ENCODE measurements around the gene RBM15.

RBM15 gene

GRCh38 chr1:110355321-110355720 lies 16.1 kb downstream of the RBM15 start:
- DNase-seq (ENCODE audit: low read depth) = no peak

DNA sequence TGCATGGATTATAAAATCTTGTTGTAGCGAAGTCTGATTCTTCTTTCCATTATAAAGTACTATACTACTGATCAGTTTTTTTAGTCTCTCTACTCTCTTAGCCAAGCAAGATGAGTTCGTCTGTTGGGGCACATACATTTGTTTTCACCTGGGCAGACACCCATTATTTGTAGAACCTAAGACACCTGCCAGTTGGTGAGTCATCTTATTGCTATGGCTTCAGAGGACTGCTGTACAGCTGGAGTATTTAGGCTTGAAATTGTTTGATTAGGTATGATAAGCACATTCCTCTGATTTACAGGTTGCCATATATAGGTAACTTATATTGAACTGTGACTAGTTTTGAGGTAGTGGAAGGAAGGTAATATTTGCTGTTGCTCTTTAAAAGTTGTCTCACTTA lies 17.2 kb downstream of the RBM15 start:
- DNase-seq (ENCODE audit: low read depth) = no peak

DNA sequence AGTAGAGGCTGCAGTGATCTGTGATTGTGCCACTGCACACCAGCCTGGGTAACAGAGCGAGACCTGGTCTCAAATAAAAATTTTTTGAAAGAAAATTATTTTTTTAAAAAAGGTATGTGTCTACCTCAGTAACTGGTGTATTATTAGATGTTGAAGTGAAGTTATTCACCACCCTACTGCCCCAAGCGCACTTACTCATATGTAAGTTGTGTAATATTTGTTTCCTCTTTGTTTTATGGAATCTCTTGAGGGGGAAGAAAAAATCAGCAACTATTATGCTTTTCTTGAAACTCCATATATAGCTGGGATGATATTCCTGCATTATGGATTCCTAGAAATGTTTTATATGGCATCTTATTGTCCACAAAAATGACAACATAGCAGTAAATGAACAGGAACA lies 21.3 kb downstream of the RBM15 start:
- DNase-seq (ENCODE audit: low read depth) = no peak

- DNase-seq (ENCODE audit: low read depth) = no peak
Measured at GRCh38 chr1:110361856-110362255, 22.7 kb downstream of the RBM15 start.

DNA sequence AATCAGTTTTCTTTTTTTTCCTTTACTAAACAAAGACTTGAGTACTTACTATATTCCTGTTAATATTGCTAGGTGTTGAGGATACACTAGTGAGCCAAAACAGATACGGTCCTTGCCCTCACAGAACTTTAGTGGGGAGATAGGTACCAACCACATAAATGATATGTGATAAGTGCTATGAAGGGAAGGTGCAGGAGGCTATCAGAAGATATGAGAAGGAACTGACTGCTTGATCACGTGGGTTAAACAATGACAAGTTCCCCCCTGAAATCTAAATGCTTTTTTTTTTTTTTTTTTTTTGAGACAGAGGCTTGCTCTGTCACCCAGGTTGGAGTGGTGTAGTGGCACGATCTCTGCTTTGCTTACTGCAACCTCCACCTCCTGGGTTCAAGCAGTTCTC lies 25.0 kb downstream of the RBM15 start:
- DNase-seq (ENCODE audit: low read depth) = no peak

GRCh38 chr1:110370827-110371226 lies 31.6 kb downstream of the RBM15 start:
- peak; percentile 34 for DNase-seq (ENCODE audit: low read depth)

GRCh38 chr1:110375490-110375889 lies 36.3 kb downstream of the RBM15 start:
- DNase-seq (ENCODE audit: low read depth) = no peak

DNA sequence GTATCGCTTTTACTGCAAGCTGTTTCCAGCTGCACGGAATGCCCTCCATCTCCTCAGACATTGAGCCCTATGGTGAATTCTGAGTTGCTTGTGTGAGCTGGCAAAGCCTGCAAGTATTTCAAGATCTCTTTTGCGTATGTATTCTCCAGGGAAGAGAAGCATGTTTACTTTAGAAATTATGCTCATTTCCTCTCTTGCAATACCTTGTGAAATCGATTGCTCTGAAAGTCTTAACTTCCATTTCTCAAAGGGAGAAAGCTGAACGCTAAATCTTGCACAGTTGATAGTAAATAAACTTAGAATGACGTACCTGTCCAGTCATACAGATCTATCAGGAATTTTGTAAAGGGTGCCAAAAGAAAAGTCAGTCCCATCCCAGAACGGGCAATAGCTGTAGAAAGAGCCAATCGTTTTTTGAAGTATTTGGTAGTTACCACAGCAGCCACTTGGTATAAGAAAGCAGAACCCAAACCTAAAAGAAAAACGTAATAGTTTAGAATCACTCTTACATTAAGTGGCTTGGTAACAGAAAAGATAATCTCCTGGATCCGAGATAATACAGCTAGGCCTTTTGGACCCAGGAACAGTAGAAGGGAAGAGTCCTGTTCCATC lies 41.6 kb downstream of the RBM15 start:
- peak; percentile 11 for DNase-seq (ENCODE audit: low read depth)

GRCh38 chr1:110383251-110383990 lies 44.2 kb downstream of the RBM15 start:
- DNase-seq (ENCODE audit: low read depth) = no peak

GRCh38 chr1:110384581-110385321 lies 45.6 kb downstream of the RBM15 start:
- no peak for DNase-seq (ENCODE audit: low read depth)

- no peak for DNase-seq (ENCODE audit: low read depth)
Measured at GRCh38 chr1:110385369-110385768, 46.2 kb downstream of the RBM15 start.

DNA sequence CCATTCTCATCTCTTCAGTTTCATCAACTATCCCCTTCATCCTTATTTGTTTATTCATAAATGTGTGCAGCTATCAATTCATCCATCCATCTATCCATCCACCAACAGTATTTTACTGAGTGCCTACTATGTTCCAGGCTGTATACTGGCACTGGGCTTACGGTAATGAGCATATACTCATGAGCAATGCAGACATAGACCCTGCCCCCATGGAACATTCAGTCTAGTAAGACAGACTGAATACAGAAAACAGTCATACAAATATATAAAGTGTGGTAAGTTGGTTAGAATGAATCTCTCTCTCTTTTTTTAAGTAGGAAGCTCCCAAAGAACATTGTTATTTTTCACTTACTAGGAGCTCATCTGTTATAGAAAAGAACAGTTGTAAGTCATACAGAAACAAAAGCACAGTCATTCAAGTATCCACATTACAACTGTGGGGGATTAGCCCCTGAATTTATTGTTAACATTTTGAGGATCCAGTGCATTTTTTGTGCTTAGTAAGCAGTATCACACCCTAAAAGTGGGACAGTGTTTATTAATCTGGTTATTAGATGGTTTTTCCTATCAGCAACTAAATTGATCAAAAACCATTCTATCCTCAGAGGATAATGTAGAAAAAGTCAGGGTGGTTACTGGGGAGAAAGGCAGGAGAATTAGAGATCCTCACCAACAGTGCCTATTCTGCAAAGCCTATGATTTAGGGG lies 48.0 kb downstream of the RBM15 start:
- DNase-seq (ENCODE audit: low read depth) = no peak

- peak; percentile 53 for DNase-seq (ENCODE audit: low read depth)
Measured at GRCh38 chr1:110390096-110390495, 50.9 kb downstream of the RBM15 start.

DNA sequence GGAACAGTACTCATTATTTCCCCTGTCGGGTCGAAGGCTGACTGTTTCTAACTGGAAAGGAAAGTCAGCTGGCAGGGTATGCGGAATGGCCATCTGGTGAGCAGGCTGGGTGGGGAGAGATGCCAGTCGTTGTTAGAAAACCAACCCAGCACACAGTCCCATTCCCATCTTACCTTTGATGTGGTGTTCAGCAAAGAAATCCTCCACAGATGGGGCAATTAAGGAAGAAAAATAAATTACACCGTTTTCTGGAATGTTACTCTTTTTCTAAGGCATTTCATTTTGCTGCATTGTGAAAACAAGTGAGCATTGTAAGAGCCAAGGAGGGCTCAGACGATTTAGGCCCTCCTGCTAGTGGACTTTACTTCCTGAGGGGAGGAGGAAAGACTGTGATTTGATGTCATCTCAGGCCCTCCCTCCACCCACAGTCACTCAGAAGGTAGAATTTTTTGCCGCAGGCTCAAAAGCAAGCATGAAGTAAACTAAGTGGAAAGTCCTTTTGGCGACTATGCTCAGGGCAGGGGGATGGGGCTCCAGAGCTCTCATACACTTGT lies 51.6 kb downstream of the RBM15 start, which contains the start of gene SLC16A4:
Gene SLC16A4, minus strand, starts transcription at position 335 of the 554 bp plus-strand sequence. CDS start 1,703 bp downstream, outside the sequence.
- peak; percentile 35 for DNase-seq (ENCODE audit: low read depth)

- DNase-seq (ENCODE audit: low read depth) = no peak
Measured at GRCh38 chr1:110393286-110393685, 54.1 kb downstream of the RBM15 start.

GRCh38 chr1:110393691-110394492 lies 54.7 kb downstream of the RBM15 start:
- DNase-seq (ENCODE audit: low read depth) = peak; percentile 76

DNA sequence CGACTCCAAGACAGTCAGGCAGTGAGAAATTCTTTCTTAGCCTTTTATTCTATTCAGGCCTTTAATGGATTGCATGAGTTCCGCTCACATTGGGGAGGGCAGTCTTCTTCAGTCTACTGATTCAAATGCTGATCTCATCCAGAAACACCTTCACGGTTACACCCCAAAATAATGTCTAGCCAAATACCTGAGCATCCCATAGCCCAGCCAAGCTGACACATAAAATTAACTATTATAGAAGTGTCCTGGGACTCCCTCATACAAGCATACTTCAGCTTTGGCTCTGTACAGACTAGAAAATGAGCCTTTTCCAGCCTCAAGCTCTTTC lies 55.3 kb downstream of the RBM15 start:
- DNase-seq (ENCODE audit: low read depth) = no peak
